Left kidney (tissue), 2 donors: ENCODE measurements around the gene MTNR1A. TPM values are rescaled to one million over a fixed set of nuclear protein-coding genes. Genes with fewer than 3 reads are reported as not detected.

Experiments
- DNase-seq: peaks from one replicate; pipeline ENCODE4 v3.0.0-alpha.2; 2013
- polyA plus RNA-seq: library from polyadenylated mRNA; unstranded; fragments of 120-200 nt; gene quantifications from one replicate; pipeline ENCODE4 v1.2.1, GENCODE V29; 2013; ENCODE audit not compliant: insufficient read length

MTNR1A gene
- polyA plus RNA-seq, 1 donor = 1.7 TPM

GRCh38 chr4:186486172-186486571, 69.2 kb downstream of the MTNR1A start:
- peak; percentile 35 for DNase-seq

DNA sequence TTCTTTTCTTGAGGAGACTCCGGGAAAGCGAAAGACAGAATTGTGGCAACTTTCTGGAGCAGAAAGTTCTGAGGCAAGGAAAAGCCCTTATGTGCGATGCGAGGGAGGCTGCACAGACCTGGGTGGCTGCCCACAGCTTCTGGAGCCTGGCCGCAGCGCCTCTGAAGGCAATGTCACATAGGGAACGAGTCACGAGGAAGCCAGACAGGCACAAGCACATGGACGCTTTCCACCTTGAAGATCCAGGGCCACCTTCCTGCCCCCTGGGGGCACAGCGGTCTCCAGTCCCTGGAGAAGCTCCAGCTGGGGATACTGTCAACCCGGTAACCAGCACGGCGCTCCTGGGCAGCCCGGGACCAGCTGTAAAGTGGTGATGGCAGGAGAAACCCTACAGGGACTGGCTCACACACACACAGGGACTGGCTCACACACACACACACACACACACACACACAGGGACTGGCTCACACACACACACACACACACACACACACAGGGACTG, 69.8 kb downstream of the MTNR1A start:
- peak; percentile 52 for DNase-seq

DNA sequence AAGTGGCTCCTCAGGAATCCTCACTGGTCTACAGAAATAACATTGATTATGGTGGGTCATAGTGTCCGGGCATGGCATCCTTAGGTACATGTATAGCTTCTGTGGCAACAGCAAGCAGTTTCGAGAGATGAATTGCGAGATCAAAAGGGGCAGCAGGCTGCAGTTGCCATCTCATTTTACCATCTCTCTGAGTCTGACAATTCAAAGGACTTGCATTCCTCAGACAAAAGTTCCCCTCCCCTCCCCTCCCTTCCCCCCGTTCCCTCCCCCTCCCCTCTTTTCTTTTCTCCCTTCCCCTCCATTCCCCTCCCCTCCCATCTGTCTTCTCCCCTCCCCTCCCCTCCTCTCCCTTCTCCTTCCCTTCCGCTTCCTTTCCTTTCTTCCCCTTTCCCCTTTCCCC, 70.2 kb downstream of the MTNR1A start:
- no peak for DNase-seq

GRCh38 chr4:186483656-186484055, 71.7 kb downstream of the MTNR1A start:
- no peak for DNase-seq

Other genes starting within 250 kb of the MTNR1A start
- gene FAT1, start 168.3 kb upstream of the MTNR1A start, polyA plus RNA-seq = 290 TPM